ENCODE data around the gene OR5A2.
"Not testable (repeated sequence)": the region's sequence is repeated elsewhere in the genome, so short reads cannot be mapped to it uniquely, and the experiment has no call there.

OR5A2 gene

DNA sequence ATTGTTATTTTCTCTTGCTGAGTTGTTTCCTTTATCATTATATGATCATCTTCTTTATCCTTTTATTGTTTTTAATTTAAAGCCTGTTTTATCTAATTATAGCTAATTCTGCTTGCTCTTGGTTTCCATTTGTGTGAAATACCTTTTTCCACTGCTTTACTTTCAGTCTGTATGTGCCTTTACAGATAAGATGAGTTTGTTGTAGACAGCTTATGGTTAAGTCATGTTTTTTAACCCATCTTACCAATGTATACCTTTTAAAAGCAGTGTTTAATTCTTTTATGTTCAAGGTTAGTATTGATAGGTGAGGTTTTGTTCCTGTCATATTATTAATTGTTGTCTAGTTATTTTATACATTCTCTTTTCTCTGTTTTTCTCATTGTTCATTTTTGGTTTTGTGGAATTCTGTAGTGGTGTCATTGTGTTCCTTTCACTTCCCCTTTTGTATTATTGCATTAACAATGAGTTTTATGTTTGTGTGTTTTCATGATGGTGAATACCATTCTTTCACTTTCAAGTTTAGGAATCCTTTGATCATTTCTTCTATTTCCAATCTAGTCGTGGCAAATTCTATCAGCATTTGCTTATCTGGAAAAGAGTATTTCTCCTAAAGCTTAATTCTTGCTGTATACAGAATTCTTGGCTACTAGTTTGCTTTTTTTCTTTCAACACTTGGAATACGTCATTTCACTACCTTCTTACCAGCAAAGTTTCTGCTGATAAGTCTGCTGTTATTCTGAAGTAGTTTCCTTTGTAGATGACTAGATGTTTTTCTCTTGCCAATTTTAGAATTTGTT, 45.8 kb downstream of the OR5A2 start:
- no peak for DNase-seq

DNA sequence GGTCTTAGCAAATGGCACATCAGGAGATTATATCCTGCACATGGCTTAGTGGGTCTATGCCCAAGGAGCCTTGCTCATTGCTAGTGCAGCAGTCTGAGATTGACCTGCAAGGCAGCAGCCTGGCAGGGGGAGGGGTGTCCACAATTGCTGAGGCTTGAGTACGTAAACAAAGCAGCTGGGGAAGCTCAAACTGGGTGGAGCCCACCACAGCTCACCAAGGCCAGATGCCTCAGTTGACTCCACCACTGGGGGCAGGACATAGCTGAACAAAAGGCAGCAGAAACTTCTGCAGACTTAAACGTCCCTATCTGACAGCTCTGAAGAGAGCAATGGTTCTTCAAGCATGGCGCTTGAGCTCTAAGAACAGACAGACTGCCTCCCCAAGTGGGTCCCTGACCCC, 53.9 kb downstream of the OR5A2 start:
- not testable (repeated sequence) for DNase-seq

DNA sequence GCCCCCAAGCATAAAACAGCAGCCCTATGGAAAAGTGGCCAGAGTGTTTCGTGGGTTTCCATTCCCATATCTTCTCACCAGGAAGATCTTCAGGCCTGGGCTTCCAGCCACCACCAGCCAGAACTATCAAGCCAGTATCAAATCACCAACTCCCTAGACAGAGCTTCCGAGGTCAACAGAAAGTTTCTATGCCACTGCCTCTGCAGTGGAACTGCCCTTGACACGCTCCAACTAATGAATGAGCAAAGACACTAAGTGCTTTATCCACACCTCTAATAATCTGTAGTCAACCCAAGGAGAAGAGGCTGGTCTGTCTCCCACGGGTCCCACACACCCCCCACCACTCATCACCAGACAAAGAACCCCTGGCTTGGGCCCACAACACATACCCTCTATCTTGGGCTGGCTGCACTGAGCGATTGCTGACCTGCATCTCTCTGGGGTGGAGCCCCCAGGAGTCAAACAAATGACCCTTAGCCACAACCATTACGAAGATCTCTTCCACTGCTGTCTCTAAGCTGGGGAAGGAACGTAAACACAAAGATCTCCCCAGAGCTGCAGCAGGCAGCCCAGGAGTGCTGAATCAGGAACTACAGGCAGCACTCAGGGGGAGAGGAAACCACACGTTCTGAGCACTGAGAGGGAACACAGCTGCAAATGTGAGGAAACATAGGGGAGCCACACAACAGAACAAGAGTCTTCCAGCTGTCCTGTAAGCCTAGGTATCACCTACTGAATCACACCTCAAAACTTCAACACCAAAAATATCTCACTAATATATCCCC, 57.8 kb downstream of the OR5A2 start:
- DNase-seq = no peak

Measured in activated effector memory CD4-positive, alpha-beta T cell treated with Interleukin-2 at 50 U/mL for 16 hours (primary cell).